GM12874 (cell line): ENCODE data around the gene FAF1.

Source experiments
- CTCF ChIP-seq: IDR thresholded peaks from 2 replicates; pipeline ENCODE4 v1.5.1; 2011; ENCODE audit warnings: low read depth, mild to moderate bottlenecking, control low read depth, low read length, moderate library complexity; ENCODE audit not compliant: insufficient read depth

Gene FAF1

DNA sequence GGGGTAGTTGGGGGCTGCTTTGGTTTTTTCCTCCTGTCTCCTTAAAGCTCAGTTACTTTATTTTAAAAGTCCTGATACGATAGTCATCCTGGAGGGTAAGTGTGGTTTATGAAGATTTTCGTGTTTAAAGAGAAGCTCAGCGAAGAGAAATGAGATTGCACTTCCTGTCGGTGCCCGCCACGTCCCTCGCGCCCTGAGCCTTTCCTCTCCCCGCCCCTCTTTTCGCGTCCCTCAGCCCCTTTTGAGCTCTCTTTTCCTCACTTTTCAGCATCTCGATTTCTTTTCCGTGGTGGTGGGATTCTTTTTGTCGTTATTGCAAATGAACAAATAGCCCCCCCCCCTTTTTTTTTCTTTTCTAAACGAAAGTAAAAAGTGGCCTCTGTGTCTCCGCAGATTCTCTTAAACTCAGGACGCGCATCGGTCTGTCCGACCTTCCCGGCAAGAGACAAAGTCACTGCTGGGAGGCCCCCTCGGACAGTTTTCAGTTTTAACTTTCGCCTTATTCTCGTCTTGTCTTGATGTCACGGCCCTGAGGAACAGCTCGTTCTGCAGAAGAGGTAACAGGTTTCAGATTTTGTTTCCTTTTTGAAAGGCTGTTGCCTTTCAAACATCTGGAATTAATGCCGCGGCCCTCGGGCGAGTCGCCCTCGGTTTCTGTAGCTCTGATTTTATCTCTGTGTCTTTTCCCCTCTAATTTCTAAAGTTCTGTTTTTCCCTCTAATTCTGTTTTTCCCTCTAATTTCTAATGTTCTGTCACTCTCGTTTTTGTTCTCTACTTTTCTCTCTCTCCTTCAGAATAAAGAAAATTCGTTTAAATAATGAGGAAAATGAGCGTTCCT is 535.8 kb downstream of the FAF1 start:
- TF ChIP-seq CTCF: no peak

DNA sequence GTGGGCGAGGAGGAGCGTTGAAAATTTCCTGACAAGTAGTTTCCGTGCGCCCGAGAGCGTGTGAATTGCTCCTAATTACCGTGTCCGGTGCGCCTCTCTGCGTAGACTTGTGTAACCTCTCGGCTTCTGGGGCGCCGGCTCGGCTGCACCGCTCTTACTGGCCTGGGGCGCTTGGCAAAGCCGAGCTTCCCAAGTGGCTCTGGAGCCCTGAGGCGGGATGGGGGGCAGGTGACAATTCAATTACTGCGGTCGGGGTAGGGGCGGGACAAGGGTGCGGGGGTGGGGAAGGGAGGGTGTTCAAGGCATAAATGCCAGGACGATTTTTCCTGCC is 536.4 kb downstream of the FAF1 start:
- no peak for TF ChIP-seq CTCF

GRCh38 chr1:50422946-50423669 is 537.0 kb downstream of the FAF1 start, which contains the start of gene DMRTA2:
DMRTA2 (minus strand) TSS chr1:50423443; CDS start chr1:50421536, 1,907 bp downstream.
- no peak for TF ChIP-seq CTCF

GRCh38 chr1:50422675-50422945 is 537.5 kb downstream of the FAF1 start:
- no peak for TF ChIP-seq CTCF

DNA sequence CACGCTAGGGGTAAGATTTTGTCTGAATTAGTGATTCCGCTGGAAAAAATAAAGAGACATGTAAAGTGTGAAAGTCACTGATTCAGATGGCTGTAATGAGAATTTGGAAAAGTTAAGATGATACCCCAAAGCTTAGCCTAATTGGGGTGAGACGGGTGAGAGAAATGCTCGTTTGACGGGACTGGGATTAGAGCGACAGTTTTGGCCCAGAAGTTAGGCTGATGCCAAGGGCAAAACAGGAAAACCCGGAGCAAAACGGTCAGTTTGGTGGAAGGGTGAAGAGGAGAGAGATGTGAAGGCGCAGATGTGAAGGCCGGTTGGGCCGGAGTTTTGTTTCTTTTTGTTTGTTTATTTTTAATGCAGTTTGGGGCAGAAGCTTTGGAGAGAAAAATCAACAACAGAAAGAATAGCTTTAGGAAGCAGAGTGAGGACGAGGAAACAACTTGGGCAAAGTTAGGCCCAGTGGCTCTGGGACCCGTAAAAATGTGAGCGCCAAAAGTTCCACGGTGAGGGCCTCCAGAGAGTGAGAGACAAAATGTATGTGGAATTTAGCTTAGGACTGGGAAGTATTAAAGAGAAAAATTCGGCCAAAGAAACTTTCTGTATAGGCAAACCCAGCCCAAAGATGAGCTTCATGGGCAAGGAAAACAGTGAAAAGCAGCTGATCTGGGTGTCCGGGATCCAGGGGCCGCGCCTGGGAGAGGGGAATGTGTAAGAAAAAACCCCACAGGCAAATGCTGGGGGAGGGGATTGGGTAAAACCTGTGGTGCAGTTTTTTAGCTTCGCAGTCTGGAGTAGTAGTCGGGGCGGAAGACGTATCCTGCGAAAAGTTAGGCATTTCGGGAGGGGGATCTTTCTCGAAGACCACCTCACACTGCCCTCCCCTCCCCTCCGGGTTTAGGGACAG is 538.0 kb downstream of the FAF1 start:
- TF ChIP-seq CTCF: no peak

GRCh38 chr1:50421366-50421748 is 538.7 kb downstream of the FAF1 start:
- TF ChIP-seq CTCF: no peak
